PC-3 (cell line): Measurements from ENCODE around the gene SLC22A4. TPM values are rescaled to one million over a fixed set of nuclear protein-coding genes. Genes with fewer than 3 reads are reported as not detected.
A peak's percentile ranks its signal among the peaks of the same experiment; 100 is the strongest.

Experiments
- ATAC-seq: fragments of 200-7000 bp; cut with Tn5 transposase; 2 replicates; pipeline ENCODE4 v1.9.1; 2020; ENCODE audit warnings: mild to moderate bottlenecking, moderate library complexity
- BruUV-seq: library from RNA; stranded (reverse); fragments of 400-500 nt; replicated peaks from 2 replicates; lab custom pipeline; 2021; lab: Mats Ljungman, UMichigan
- CTCF ChIA-PET: fragments of 300-600 bp; sonication (Branson Sonifier 250); formaldehyde crosslinking; loops from one replicate; lab custom pipeline; 2022; ENCODE audit warnings: antibody characterized with exemption; lab: Charles Lee
- POLR2A ChIA-PET: fragments of 300-600 bp; sonication (Branson Sonifier 250); formaldehyde crosslinking; loops from one replicate; lab custom pipeline; 2022; ENCODE audit warnings: antibody characterized with exemption; ENCODE audit not compliant: unreplicated experiment; lab: Charles Lee
- DNase-seq: peaks from one replicate; pipeline ENCODE4 v3.0.0-alpha.2; 2015
- H2AFZ ChIP-seq: fragments of 300-600 bp; sonication (generic); 2 replicates; pipeline ENCODE4 v1.6.0; 2016; ENCODE audit warnings: antibody characterized with exemption, low read length
- H3F3A ChIP-seq: fragments of 300-600 bp; sonication (generic); one replicate; pipeline ENCODE4 v1.6.0; 2017; ENCODE audit warnings: antibody characterized with exemption, low read length, control low read depth, mild to moderate bottlenecking; ENCODE audit not compliant: unreplicated experiment
- H3K27ac ChIP-seq: fragments of 300-600 bp; sonication (generic); 2 replicates; pipeline ENCODE4 v1.5.1; 2016; ENCODE audit warnings: mild to moderate bottlenecking, low read length
- H3K27me3 ChIP-seq: fragments of 300-600 bp; sonication (generic); 2 replicates; pipeline ENCODE4 v1.6.1; 2016; ENCODE audit warnings: low read length, mixed read lengths
- H3K36me3 ChIP-seq: fragments of 300-600 bp; sonication (generic); 2 replicates; pipeline ENCODE4 v1.6.1; 2016; ENCODE audit warnings: low read depth, mixed run types, low read length, mixed read lengths
- H3K4me1 ChIP-seq: fragments of 300-600 bp; sonication (generic); 2 replicates; pipeline ENCODE4 v1.5.1; 2016; ENCODE audit warnings: low read length; ENCODE audit not compliant: insufficient read depth
- H3K4me2 ChIP-seq: fragments of 300-600 bp; sonication (generic); 2 replicates; pipeline ENCODE4 v1.6.0; 2016; ENCODE audit warnings: low read length
- H3K4me3 ChIP-seq: fragments of 300-600 bp; sonication (generic); 2 replicates; pipeline ENCODE4 v1.5.1; 2016; ENCODE audit warnings: mild to moderate bottlenecking, low read length, mixed read lengths
- H3K79me2 ChIP-seq: fragments of 300-600 bp; sonication (generic); 2 replicates; pipeline ENCODE4 v1.6.1; 2017; ENCODE audit warnings: low read length, mixed read lengths
- H3K9ac ChIP-seq: fragments of 300-600 bp; sonication (generic); 2 replicates; pipeline ENCODE4 v1.6.0; 2016; ENCODE audit warnings: mild to moderate bottlenecking, low read length
- H3K9me2 ChIP-seq: fragments of 300-600 bp; sonication (generic); replicated peaks from 2 replicates; pipeline ENCODE4 v1.6.1; 2016; ENCODE audit warnings: mixed run types, low read length, mixed read lengths
- H3K9me3 ChIP-seq: fragments of 300-600 bp; sonication (generic); 2 replicates; pipeline ENCODE4 v1.6.1; 2016; ENCODE audit warnings: low read length, mixed read lengths
- H4K20me1 ChIP-seq: fragments of 300-600 bp; sonication (generic); 2 replicates; pipeline ENCODE4 v1.6.1; 2016; ENCODE audit warnings: low read length, mixed read lengths
- EZH2 ChIP-seq: fragments of 300-600 bp; sonication (generic); IDR thresholded peaks from one replicate; pipeline ENCODE4 v1.6.1; 2017; ENCODE audit warnings: antibody characterized with exemption, mild to moderate bottlenecking, low read length; ENCODE audit not compliant: unreplicated experiment
- EZH2phosphoT487 ChIP-seq: fragments of 300-600 bp; sonication (generic); IDR thresholded peaks from 2 replicates; pipeline ENCODE4 v1.6.1; 2018; ENCODE audit warnings: mild to moderate bottlenecking, antibody characterized with exemption, low read length, borderline replicate concordance
- intact Hi-C: fragments of 100-400 bp; cut with micrococcal nuclease; formaldehyde crosslinking; loops from 2 replicates; pipeline ENCODE4 v1.9.0; 2023
- total RNA-seq: library from RNA; depleted of rRNA; stranded (reverse); fragments of >200 nt; gene quantifications from 2 replicates; pipeline ENCODE4 v1.2.3, GENCODE V29; 2014
- TF ChIP-seq, protein P1 (sequence below): fragments of 300-600 bp; sonication (generic); conservative IDR thresholded peaks from 2 replicates; pipeline ENCODE4 v1.5.1; 2017; ENCODE audit warnings: antibody characterized with exemption, low read depth, mild to moderate bottlenecking, low read length

Gene SLC22A4
- total RNA-seq, 1 experiment from 2014 or later, result 3.4 TPM

DNA sequence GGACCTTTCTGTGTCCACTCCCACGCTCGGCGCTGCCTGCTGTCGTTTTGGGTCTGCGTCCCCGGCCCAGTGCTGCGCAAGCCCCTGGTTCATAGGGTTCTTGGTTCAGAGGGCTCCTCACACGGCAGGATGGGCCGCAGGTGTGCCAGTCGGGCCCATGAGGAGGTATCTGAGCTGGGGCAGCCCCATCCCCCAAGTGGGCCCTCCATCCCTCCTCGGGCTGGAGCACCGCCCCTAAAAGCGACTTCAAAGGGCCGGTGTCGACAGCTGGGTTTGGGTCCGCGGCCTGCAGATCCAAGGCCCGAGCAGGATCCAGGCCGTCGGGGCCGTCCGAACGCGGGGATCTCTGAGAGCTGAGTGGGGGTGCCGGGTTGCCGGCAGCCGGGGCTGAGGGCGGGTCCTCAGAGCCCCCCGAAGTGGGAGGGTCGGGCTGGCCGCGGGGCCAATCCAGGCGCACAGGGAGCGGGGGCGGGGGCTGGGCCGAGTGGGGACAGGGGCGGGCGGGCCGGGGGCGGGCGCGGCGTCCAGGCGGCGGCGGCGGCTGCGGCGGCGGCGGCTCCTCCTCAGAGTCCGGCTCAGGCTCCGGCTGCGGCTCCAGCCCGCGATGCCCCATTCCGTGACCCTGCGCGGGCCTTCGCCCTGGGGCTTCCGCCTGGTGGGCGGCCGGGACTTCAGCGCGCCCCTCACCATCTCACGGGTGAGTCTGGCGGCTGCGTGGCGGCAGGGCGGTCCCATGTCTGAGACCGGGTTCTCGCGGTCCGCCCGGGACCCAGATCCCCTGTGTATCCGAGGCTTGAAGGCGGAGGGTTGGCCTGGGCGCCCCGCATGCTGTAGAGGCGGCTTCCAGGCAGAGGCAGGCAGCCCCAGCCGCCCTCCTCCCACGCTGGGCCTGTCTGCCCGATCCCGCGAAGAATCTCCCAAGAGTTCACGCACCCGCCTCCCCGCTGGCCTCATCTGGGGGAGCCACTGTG is 36.8 kb upstream of the SLC22A4 start, which contains the start of gene PDLIM4:
Gene PDLIM4, plus strand, starts transcription at position 566 of the 971 bp plus-strand sequence. Its CDS starts 39 bp downstream, at position 605.
- peak within 1 kb of the TSS; percentile 84 for H2AFZ ChIP-seq
- CTCF ChIA-PET, result interaction anchor here (0.6 kb wide), 1 partner anchor 24 kb away, joined by 3 read pairs; no protein-coding TSS in a partner anchor
- no peak for TF ChIP-seq EZH2
- no peak for TF ChIP-seq EZH2phosphoT487
- TF ChIP-seq, protein P1, sequence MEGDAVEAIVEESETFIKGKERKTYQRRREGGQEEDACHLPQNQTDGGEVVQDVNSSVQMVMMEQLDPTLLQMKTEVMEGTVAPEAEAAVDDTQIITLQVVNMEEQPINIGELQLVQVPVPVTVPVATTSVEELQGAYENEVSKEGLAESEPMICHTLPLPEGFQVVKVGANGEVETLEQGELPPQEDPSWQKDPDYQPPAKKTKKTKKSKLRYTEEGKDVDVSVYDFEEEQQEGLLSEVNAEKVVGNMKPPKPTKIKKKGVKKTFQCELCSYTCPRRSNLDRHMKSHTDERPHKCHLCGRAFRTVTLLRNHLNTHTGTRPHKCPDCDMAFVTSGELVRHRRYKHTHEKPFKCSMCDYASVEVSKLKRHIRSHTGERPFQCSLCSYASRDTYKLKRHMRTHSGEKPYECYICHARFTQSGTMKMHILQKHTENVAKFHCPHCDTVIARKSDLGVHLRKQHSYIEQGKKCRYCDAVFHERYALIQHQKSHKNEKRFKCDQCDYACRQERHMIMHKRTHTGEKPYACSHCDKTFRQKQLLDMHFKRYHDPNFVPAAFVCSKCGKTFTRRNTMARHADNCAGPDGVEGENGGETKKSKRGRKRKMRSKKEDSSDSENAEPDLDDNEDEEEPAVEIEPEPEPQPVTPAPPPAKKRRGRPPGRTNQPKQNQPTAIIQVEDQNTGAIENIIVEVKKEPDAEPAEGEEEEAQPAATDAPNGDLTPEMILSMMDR, result no peak
- DNase-seq (no peak), ATAC-seq (peak; percentile 46)
- H3K27me3 ChIP-seq, result no peaks in the 10 kb centered on the region
- H3K4me2 ChIP-seq, result peak within 1 kb of the TSS; percentile 93
- H3K27ac ChIP-seq, result peak within 1 kb of the TSS; percentile 43
- peaks cover 39% of the 10 kb centered on the region for H3K4me1 ChIP-seq
- no peaks in the 10 kb centered on the region for H3K9me3 ChIP-seq
- POLR2A ChIA-PET, result no interaction called here
- H3K9me2 ChIP-seq, result no peaks in the 10 kb centered on the region
- peaks cover 18% of the 10 kb centered on the region for H3K79me2 ChIP-seq
- H4K20me1 ChIP-seq, result no peaks in the 10 kb centered on the region
- intact Hi-C loops, result no loop called here
- H3K36me3 ChIP-seq, result no peaks in the 10 kb centered on the region
- H3K4me3 ChIP-seq, result peak within 1 kb of the TSS; percentile 74
- H3K9ac ChIP-seq, result peak within 1 kb of the TSS; percentile 71
- BruUV-seq, result no TSS peak
- H3F3A ChIP-seq, result no peaks in the 10 kb centered on the region

GRCh38 chr5:132258102-132259068 is 35.8 kb upstream of the SLC22A4 start:
- Histone ChIP-seq H3F3A (no peaks in the 10 kb centered on the region), H3K27me3 (no peaks in the 10 kb centered on the region), H3K9me3 (no peaks in the 10 kb centered on the region), H2AFZ (peak overlapping the region; percentile 84), H3K36me3 (no peaks in the 10 kb centered on the region), H3K79me2 (peaks cover 18% of the 10 kb centered on the region), H3K4me3 (peak overlapping the region; percentile 74), H3K9me2 (no peaks in the 10 kb centered on the region), H3K9ac (peak overlapping the region; percentile 71), H3K27ac (peak overlapping the region; percentile 43), H4K20me1 (no peaks in the 10 kb centered on the region), H3K4me1 (peaks cover 43% of the 10 kb centered on the region), H3K4me2 (peak overlapping the region; percentile 93)
- TF ChIP-seq EZH2 (no peak), EZH2phosphoT487 (no peak)
- TF ChIP-seq, protein P1, result no peak
- DNase-seq (peak; percentile 14), ATAC-seq (peak; percentile 53)
- ChIA-PET CTCF (no interaction called here), POLR2A (no interaction called here)
- intact Hi-C loops, result no loop called here
- BruUV-seq, result TSS peak; percentile 42
